Esophagus squamous epithelium (tissue), 5 donors: ENCODE results near the gene ZNF385B. TPM values are rescaled to one million over a fixed set of nuclear protein-coding genes. Genes with fewer than 3 reads are reported as not detected.

Experiments used
- DNase-seq: peaks from one replicate; lab custom pipeline; 2025; lab: John Stamatoyannopoulos, UW
- H3K27ac ChIP-seq, 4 donors: fragments of 200-600 bp; sonication (generic); one replicate each; pipeline ENCODE4 v1.5.1; 2016 to 2019; ENCODE audit warnings: mild to moderate bottlenecking in 1 of 4
- H3K27me3 ChIP-seq, 4 donors: fragments of 200-600 bp; sonication (generic); 1 replicate in 3 of 4; 2 replicates in 1 of 4; pipeline versions ENCODE4 v1.5.1 to v1.6.0; 2017 to 2021; ENCODE audit warnings: antibody characterized with exemption in 1 of 4
- H3K36me3 ChIP-seq, 3 donors: fragments of 200-600 bp; sonication (generic); one replicate each; pipeline ENCODE4 v1.5.1; 2016 to 2019
- H3K4me1 ChIP-seq, 3 donors: fragments of 200-600 bp; sonication (generic); one replicate each; pipeline ENCODE4 v1.5.1; 2017 to 2019
- H3K4me3 ChIP-seq, 4 donors: fragments of 200-600 bp; sonication (generic); 1 replicate in 3 of 4; 2 replicates in 1 of 4; pipeline ENCODE4 v1.5.1; 2016 to 2019; ENCODE audit warnings: mild to moderate bottlenecking in 2 of 4, moderate library complexity in 1 of 4
- H3K9me3 ChIP-seq, 3 donors: fragments of 200-600 bp; sonication (generic); one replicate each; pipeline ENCODE4 v1.5.1; 2016 to 2019
- CTCF ChIP-seq, 6 experiments: fragments of 450-650 bp in 4 of 6; fragments of 200-600 bp in 2 of 6; sonication (generic) in 2 of 6; IDR thresholded peaks; one replicate each; pipeline ENCODE4 v1.5.1; 2016 to 2019; ENCODE audit warnings: antibody characterized with exemption in 6 of 6, mild to moderate bottlenecking in 4 of 6, moderate library complexity in 4 of 6
- POLR2A ChIP-seq, 4 donors: fragments of 450-650 bp; IDR thresholded peaks; one replicate each; pipeline ENCODE4 v1.6.1; 2017; ENCODE audit warnings: antibody characterized with exemption in 4 of 4, mild to moderate bottlenecking in 4 of 4, moderate library complexity in 3 of 4
- WGBS, 2 donors: methylation state at CpG; one replicate each; pipeline ENCODE4 v1.1.5; 2018; 5-methylcytosine and 5-hydroxymethylcytosine counted together
- intact Hi-C: fragments of 100-400 bp; cut with DNase I; formaldehyde crosslinking; loops from one replicate; pipeline ENCODE4 v1.15.0; 2022
- total RNA-seq, 4 donors: library from RNA; depleted of rRNA; stranded (reverse); fragments of >200 nt; gene quantifications; one replicate each; pipeline ENCODE4 v1.1.0, GENCODE V29; 2016
- donor health status: DM: yes; HTN: yes; CAD: no.

Gene ZNF385B
- total RNA-seq, 4 donors from 2014 or later: 0.44 to 3.1 (median 0.44) TPM; not detected in 1

GRCh38 chr2:179809606-179810005 is 51.8 kb downstream of the ZNF385B start:
- H3K9me3 ChIP-seq: no peaks in the 10 kb centered on the region
- intact Hi-C loops: no loop called here
- no peaks in the 10 kb centered on the region for H3K36me3 ChIP-seq
- 69 to 75% methylated on average over 4 of the region's 4 CpGs for WGBS, 2 donors
- no peaks in the 10 kb centered on the region for H3K4me1 ChIP-seq
- peaks cover 0 to 4% (median 0%) of the 10 kb centered on the region in 4 donors for H3K27me3 ChIP-seq
- H3K27ac ChIP-seq: no peak overlapping the region
- no peak overlapping the region for H3K4me3 ChIP-seq
- no peak for DNase-seq
- TF ChIP-seq POLR2A (IDR thresholded peaks at IDR 0.05) (no peak), CTCF (IDR thresholded peaks at IDR 0.05) (no peak)

- DNase-seq: no peak
- intact Hi-C loops: no loop called here
- H3K9me3 ChIP-seq: no peaks in the 10 kb centered on the region
- no peak overlapping the region for H3K27ac ChIP-seq
- TF ChIP-seq CTCF (IDR thresholded peaks at IDR 0.05) (no peak), POLR2A (IDR thresholded peaks at IDR 0.05) (no peak)
- no peak overlapping the region for H3K4me3 ChIP-seq
- no peaks in the 10 kb centered on the region for H3K36me3 ChIP-seq
- WGBS, 2 donors: 85 to 94% methylated on average over 3 of the region's 3 CpGs
- H3K4me1 ChIP-seq: no peaks in the 10 kb centered on the region
- H3K27me3 ChIP-seq: peaks cover 0 to 4% (median 0%) of the 10 kb centered on the region in 4 donors
Measured at GRCh38 chr2:179805001-179805400, 56.4 kb downstream of the ZNF385B start.

DNA sequence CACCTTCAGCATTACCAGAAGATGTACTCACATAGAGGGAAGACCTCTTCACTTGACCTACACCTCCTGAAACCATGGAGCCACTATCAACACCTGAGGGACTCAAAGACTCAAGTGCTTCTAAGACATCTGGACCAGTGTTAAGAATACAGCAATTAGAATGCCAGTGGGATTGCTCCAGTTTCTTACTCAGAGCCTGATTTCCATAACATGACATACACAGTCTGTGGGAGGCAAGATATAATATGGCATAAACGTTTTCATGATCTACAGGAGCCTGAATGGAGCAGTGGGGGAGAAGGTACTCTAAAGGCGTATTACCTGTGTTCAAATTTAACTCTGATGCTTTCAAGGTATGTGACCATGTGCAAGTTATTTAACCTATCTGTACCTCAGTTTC is 57.2 kb downstream of the ZNF385B start:
- DNase-seq: no peak
- WGBS, 2 donors: 48% methylated on average over 2 of the region's 2 CpGs
- no peaks in the 10 kb centered on the region for H3K9me3 ChIP-seq
- H3K27ac ChIP-seq: no peak overlapping the region
- H3K36me3 ChIP-seq: no peaks in the 10 kb centered on the region
- no peak overlapping the region for H3K4me3 ChIP-seq
- TF ChIP-seq POLR2A (IDR thresholded peaks at IDR 0.05) (no peak), CTCF (IDR thresholded peaks at IDR 0.05) (no peak)
- H3K4me1 ChIP-seq: no peaks in the 10 kb centered on the region
- intact Hi-C loops: no loop called here
- peaks cover 0 to 4% (median 0%) of the 10 kb centered on the region in 4 donors for H3K27me3 ChIP-seq

GRCh38 chr2:179802051-179802882 is 59.1 kb downstream of the ZNF385B start:
- DNase-seq: no peak
- 45 to 56% methylated on average over 2 of the region's 2 CpGs for WGBS, 2 donors
- intact Hi-C loops: no loop called here
- Histone ChIP-seq H3K4me1 (no peaks in the 10 kb centered on the region), H3K27me3 (peaks cover 0 to 4% (median 0%) of the 10 kb centered on the region in 4 donors), H3K4me3 (no peak overlapping the region), H3K27ac (no peak overlapping the region), H3K9me3 (no peaks in the 10 kb centered on the region), H3K36me3 (no peaks in the 10 kb centered on the region)
- TF ChIP-seq CTCF (IDR thresholded peaks at IDR 0.05) (no peak), POLR2A (IDR thresholded peaks at IDR 0.05) (no peak)

DNA sequence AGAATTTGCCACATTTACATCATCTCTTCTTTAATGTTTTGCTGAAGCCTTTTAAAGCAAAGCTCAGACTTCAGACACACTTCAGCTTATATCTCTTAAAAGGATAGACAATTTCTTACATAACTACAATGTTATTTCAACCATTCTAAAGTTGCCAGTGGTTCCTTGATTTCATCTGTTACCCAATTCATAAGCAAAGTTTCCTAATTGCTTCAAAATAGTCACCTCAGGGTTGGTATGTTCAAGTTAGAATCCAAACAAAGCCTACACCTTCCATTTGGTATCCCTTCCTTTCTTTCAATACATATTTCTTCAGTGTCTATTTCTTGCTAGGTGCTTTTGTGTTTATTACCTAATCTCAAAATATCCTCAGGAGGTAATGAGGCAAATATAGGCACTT is 60.6 kb downstream of the ZNF385B start:
- Histone ChIP-seq H3K27ac (no peak overlapping the region), H3K36me3 (no peaks in the 10 kb centered on the region), H3K27me3 (peaks cover 0 to 4% (median 0%) of the 10 kb centered on the region in 4 donors), H3K9me3 (no peaks in the 10 kb centered on the region), H3K4me1 (no peaks in the 10 kb centered on the region), H3K4me3 (no peak overlapping the region)
- intact Hi-C loops: no loop called here
- DNase-seq: no peak
- TF ChIP-seq POLR2A (IDR thresholded peaks at IDR 0.05): no peak
- TF ChIP-seq CTCF (IDR thresholded peaks at IDR 0.05): no peak
